SK-N-MC (cell line): ENCODE data around the gene PDLIM7.

Source experiments
- DNase-seq: peaks from one replicate; pipeline ENCODE4 v3.0.0-alpha.2; 2011; ENCODE audit warnings: low read depth, low spot score
- H3K27ac ChIP-seq: fragments of 200-600 bp; sonication (generic); 2 replicates; pipeline ENCODE4 v1.5.1; 2016; ENCODE audit warnings: mixed run types
- H3K36me3 ChIP-seq: fragments of 200-600 bp; sonication (generic); 2 replicates; pipeline ENCODE4 v1.6.1; 2017; ENCODE audit warnings: antibody characterized with exemption, low read length, mixed read lengths; ENCODE audit not compliant: insufficient read depth
- H3K4me3 ChIP-seq: fragments of 200-600 bp; sonication (generic); 2 replicates; pipeline ENCODE4 v1.5.1; 2016
- H3K9ac ChIP-seq: fragments of 200-600 bp; sonication (generic); 2 replicates; pipeline ENCODE4 v1.8.0; 2017; ENCODE audit warnings: mixed run types, mixed read lengths; ENCODE audit not compliant: insufficient read length
- H3K9me3 ChIP-seq: fragments of 200-600 bp; sonication (generic); 2 replicates; pipeline ENCODE4 v1.6.1; 2017; ENCODE audit warnings: low read depth, mild to moderate bottlenecking, antibody characterized with exemption, low read length, moderate library complexity, mixed read lengths
- EZH2 ChIP-seq: fragments of 200-600 bp; sonication (generic); IDR thresholded peaks from one replicate; pipeline ENCODE4 v1.6.1; 2017; ENCODE audit warnings: antibody characterized with exemption
- FOXP2 ChIP-seq: optimal IDR thresholded peaks from 2 replicates; pipeline ENCODE3; 2011; ENCODE audit warnings: mild to moderate bottlenecking, moderate library complexity; ENCODE audit not compliant: insufficient read depth; ENCODE audit errors: extremely low read length, control extremely low read depth
- POLR2AphosphoS5 ChIP-seq: IDR thresholded peaks from 2 replicates; pipeline ENCODE4 v1.6.1; 2012; ENCODE audit warnings: mild to moderate bottlenecking, low read depth, low read length, borderline replicate concordance

Gene PDLIM7

GRCh38 chr5:177497292-177498012 lies at the start of gene PDLIM7:
TSS of gene PDLIM7 (minus strand) at chr5:177497604. CDS start at chr5:177496512, 1,092 bp downstream.
- TF ChIP-seq POLR2AphosphoS5 (peak; percentile 96), FOXP2 (no peak)
- H3K9me3 ChIP-seq = no peaks in the 10 kb centered on the region
- DNase-seq = peak; percentile 76
- H3K9ac ChIP-seq = peak within 1 kb of the TSS; percentile 75
- H3K27ac ChIP-seq = peak within 1 kb of the TSS; percentile 74
- peaks cover 7% of the 10 kb centered on the region; the same call in 1 of the 2 replicates for H3K36me3 ChIP-seq
- peak within 1 kb of the TSS; percentile 92 for H3K4me3 ChIP-seq

DNA sequence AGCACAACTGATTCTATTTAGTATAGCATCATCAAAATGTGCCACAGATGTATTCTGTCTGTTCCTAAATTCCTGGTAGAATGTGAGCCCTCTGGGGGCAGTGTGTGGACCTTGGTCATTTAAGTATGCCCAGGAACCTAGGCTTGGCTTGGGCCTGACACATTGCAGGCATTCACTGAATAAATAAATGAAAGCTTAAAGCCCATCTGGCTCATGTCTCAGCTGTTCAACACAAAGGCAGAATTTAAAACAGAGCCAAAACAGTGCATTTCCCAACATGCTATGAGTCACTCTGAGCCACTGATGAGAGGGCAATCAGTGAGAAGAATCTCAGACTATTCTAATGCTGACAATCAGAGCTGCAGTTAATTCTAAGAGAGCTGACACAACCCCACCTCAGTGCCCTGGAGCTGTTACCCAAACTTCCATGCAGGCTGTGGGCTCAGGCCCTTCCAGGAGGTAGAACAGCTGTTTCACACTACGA lies 48.9 kb upstream of the PDLIM7 start:
- Histone ChIP-seq H3K9ac (peak overlapping the region; percentile 49), H3K27ac (peak overlapping the region; percentile 90), H3K36me3 (peaks cover 18% of the 10 kb centered on the region), H3K9me3 (no peaks in the 10 kb centered on the region), H3K4me3 (no peak overlapping the region)
- DNase-seq = no peak
- TF ChIP-seq FOXP2 (no peak), POLR2AphosphoS5 (no peak), EZH2 (no peak)

DNA sequence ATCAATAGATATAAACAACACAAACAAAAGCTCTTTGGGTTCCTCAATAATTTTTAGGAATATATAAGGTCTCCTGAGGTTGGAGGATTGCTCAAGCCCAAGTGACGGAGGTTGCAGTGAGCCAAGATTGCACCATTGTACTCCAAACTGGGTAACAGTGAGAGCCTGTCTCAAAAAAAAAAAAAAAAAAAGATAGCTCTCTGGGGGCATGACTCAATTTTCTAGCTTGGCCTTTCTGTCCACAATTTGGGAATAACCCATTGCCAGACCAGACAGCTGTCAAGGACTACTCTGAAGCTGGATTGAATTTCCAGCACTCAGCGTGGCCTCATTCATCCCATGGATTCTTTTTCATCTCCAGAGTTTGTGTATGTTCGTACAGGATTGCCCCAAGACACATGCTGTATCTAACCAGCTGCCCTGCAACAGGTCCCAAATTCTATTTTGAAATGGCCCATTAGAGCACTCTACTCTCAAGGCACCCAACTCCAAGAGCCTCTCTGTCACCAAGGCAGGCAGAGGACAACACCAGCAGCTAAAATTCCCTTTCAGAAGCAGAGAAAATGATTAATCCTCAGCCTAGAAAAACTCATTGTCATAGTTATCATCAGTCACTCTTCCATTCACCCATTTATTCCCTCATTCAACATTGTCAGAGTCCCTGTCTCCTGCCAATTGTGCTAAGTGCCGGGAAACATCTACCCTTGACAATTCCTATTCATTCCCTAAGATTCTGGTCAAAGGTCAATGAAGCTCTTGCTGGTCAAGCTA lies 48.3 kb upstream of the PDLIM7 start:
- H3K36me3 ChIP-seq = peaks cover 13% of the 10 kb centered on the region
- no peak for DNase-seq

DNA sequence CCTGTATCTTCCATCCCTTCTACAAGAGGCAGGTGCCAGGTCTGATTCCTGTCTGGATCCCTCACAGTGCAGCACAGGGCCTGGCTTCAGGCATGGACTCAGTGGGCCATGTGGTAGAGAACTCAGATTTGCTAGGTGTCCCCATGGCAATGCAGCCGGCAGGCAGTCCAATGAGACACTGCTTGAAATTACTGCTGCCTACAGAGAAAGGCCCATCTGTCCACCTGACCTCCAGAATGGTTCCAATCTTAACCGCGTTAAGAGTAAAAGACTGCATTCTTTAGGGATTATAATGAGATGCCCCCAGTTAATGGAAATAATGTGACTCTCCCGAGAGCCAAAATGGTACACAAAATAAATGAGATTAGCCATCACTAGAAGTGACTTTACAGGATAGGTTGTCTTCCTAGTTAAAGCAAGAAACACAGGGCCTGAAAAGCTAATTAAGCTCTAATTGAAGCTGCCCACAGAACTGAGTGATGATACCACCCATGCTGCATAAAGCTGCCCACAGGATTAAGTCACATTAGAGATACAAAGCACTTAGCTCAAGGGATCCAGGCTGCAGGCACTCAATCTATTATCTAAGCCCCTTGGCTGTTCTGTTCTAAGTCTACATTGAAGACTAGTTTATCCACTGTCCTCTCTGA lies 45.5 kb upstream of the PDLIM7 start:
- Histone ChIP-seq H3K9ac (no peak overlapping the region), H3K4me3 (no peak overlapping the region), H3K27ac (no peak overlapping the region), H3K36me3 (peaks cover 20% of the 10 kb centered on the region), H3K9me3 (no peaks in the 10 kb centered on the region)
- no peak for DNase-seq
- TF ChIP-seq EZH2 (no peak), FOXP2 (no peak), POLR2AphosphoS5 (no peak)

More for the DNA sequence above, 48.3 kb upstream of the PDLIM7 start:
- H3K27ac ChIP-seq = peak overlapping the region; percentile 90
- no peak for TF ChIP-seq FOXP2
- no peak for TF ChIP-seq EZH2
- H3K9me3 ChIP-seq = no peaks in the 10 kb centered on the region
- H3K4me3 ChIP-seq = peak overlapping the region; percentile 23; the same call in 1 of the 2 replicates
- H3K9ac ChIP-seq = peak overlapping the region; percentile 49

- Histone ChIP-seq H3K4me3 (no peak overlapping the region), H3K27ac (no peak overlapping the region), H3K36me3 (peaks cover 41% of the 10 kb centered on the region), H3K9me3 (no peaks in the 10 kb centered on the region), H3K9ac (no peak overlapping the region)
- no peak for DNase-seq
- no peak for TF ChIP-seq EZH2
- no peak for TF ChIP-seq POLR2AphosphoS5
- TF ChIP-seq FOXP2 = no peak
Measured at GRCh38 chr5:177540438-177540837, 43.0 kb upstream of the PDLIM7 start.

- DNase-seq = no peak
- Histone ChIP-seq H3K27ac (no peak overlapping the region), H3K4me3 (no peak overlapping the region), H3K9ac (no peak overlapping the region), H3K36me3 (peaks cover 45% of the 10 kb centered on the region), H3K9me3 (no peaks in the 10 kb centered on the region)
- TF ChIP-seq EZH2 = no peak
Measured at GRCh38 chr5:177539411-177539810, 42.0 kb upstream of the PDLIM7 start.

DNA sequence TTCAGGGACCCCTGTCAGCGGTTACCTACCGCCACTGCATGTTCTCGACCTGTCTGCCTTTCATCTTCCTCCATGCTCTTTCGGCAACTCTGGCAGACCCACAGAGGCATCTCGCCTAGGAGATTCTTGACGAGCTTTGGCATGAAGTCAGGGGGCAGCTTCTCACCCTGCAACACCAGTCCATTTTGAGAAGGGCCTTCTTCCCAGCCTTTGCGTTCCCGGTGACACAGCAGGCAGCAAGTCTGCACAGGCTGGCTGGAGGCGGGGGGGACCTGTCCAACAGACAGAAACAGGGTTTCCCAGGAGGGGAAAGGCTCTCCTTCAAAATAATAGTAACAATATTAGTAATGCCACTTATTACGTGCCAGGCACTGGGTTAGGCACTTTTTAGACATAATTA lies 41.5 kb upstream of the PDLIM7 start:
- Histone ChIP-seq H3K36me3 (peaks cover 46% of the 10 kb centered on the region; the same call in 1 of the 2 replicates), H3K9me3 (no peaks in the 10 kb centered on the region), H3K9ac (no peak overlapping the region), H3K27ac (no peak overlapping the region), H3K4me3 (no peak overlapping the region)
- DNase-seq = no peak
- no peak for TF ChIP-seq FOXP2
